Kidney epithelial cell (primary cell): Measurements from ENCODE around the gene PSTK. TPM values are rescaled to one million over a fixed set of nuclear protein-coding genes. Genes with fewer than 3 reads are reported as not detected.

Source experiments
- DNase-seq: peaks from one replicate; pipeline ENCODE4 v3.0.0-alpha.2; 2010; ENCODE audit warnings: low read depth
- H3K27me3 ChIP-seq: 2 replicates; pipeline ENCODE4 v1.6.0; 2011; ENCODE audit warnings: low read length; ENCODE audit not compliant: control insufficient read depth, insufficient read depth
- H3K36me3 ChIP-seq: 2 replicates; pipeline ENCODE4 v1.5.1; 2011; ENCODE audit warnings: low read length; ENCODE audit not compliant: control insufficient read depth, insufficient read depth
- H3K4me3 ChIP-seq: 2 replicates; pipeline ENCODE4 v1.5.1; 2011; ENCODE audit warnings: low read depth, mild to moderate bottlenecking, control low read depth, low read length
- CTCF ChIP-seq: IDR thresholded peaks from 2 replicates; pipeline ENCODE4 v1.5.1; 2011; ENCODE audit warnings: mild to moderate bottlenecking, moderate library complexity, low read length, control low read depth, inconsistent platforms; ENCODE audit not compliant: insufficient read depth, poor library complexity, severe bottlenecking
- total RNA-seq: library from RNA; depleted of rRNA; stranded (reverse); fragments of >200 nt; gene quantifications from 2 replicates; pipeline ENCODE4 v1.2.3, GENCODE V29; 2015

The PSTK gene, protein sequence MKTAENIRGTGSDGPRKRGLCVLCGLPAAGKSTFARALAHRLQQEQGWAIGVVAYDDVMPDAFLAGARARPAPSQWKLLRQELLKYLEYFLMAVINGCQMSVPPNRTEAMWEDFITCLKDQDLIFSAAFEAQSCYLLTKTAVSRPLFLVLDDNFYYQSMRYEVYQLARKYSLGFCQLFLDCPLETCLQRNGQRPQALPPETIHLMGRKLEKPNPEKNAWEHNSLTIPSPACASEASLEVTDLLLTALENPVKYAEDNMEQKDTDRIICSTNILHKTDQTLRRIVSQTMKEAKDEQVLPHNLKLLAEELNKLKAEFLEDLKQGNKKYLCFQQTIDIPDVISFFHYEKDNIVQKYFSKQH
- total RNA-seq, result 6.0 and 11.4 TPM in 2 replicates

DNA sequence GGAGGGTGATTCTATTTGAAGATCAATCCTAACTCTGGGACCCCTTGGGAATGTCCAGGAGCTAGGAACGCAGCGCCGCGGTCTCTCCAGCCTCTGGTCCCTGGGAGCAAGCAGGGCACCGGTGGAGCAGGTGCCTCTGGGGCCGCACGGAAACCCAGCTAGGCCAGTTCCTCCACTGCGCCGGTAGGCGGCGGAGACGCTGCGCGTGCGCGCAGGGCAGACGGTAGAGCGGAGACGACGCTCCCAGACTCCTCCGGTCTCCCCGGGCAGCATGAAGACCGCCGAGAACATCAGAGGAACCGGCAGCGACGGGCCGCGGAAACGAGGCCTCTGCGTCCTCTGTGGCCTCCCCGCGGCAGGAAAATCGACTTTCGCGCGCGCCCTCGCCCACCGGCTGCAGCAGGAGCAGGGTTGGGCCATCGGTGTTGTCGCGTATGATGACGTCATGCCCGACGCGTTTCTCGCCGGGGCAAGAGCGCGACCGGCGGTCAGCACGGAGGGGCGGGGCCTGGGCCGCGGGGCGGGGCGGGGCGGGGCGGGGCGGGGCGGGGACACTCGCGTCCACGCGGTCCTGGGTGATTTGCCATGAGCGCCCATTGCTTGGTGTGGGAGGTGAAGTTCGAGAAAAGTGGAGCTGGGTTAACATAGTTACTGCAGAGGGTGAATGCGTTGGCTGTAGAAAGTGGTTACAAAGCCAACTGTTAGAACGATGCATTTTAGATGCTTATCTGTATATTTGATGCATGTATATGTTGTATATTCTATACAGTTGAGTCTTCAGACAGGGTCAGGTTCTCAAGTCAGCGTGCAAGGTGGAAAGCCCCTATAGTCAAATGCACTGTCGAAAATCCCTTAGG lies at the start of gene PSTK:
Gene PSTK (plus strand): TSS at position 193 of the 857 bp plus-strand sequence. CDS start 79 bp downstream, at position 272.
- H3K27me3 ChIP-seq, result no peaks in the 10 kb centered on the region
- peak within 1 kb of the TSS; percentile 67 for H3K4me3 ChIP-seq
- peak; percentile 54 for DNase-seq
- TF ChIP-seq CTCF, result peak; percentile 97
- H3K36me3 ChIP-seq, result no peaks in the 10 kb centered on the region

DNA sequence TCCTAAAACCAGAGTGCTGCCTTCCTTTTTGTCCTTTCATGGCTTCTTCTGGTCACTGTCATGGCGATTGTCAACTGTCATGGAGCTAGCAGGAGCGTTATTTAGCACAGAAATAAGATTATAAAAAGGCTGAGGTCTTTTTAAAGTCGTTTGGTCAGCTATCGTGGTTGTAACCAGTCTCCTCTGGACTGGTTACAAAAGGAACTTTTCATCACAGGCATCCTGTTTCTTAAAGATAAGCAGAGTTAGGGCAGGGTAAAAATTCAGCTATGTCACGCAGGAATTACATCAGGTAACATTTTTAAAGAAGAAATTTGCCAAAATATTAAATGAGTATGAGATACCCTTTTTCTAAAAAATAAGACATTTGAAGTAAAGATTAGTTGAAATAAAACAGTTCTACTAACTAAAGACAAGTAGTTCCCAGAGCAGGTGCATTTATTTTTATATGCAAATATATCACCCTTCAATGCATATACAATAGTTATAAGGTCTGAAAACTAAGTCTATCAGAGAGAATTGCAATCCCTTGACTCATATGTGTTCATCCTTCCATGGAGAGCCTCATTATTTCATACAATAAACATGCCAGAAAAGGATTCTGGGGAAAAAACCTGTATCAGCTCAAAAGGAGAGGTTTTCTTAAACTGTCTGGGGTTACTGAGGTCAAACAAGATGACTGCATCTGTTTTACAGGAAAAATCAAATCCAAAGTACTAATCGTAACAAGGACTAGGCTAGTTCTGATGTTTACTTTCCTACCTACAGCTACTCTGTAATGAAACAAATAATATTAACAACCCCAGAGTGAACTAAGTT lies 48.9 kb upstream of the PSTK start:
- no peak for TF ChIP-seq CTCF
- Histone ChIP-seq H3K4me3 (no peak overlapping the region), H3K36me3 (no peaks in the 10 kb centered on the region), H3K27me3 (no peaks in the 10 kb centered on the region)
- no peak for DNase-seq

GRCh38 chr10:122939133-122939855 lies 40.9 kb upstream of the PSTK start:
- DNase-seq, result no peak
- no peaks in the 10 kb centered on the region for H3K27me3 ChIP-seq
- no peak for TF ChIP-seq CTCF

DNA sequence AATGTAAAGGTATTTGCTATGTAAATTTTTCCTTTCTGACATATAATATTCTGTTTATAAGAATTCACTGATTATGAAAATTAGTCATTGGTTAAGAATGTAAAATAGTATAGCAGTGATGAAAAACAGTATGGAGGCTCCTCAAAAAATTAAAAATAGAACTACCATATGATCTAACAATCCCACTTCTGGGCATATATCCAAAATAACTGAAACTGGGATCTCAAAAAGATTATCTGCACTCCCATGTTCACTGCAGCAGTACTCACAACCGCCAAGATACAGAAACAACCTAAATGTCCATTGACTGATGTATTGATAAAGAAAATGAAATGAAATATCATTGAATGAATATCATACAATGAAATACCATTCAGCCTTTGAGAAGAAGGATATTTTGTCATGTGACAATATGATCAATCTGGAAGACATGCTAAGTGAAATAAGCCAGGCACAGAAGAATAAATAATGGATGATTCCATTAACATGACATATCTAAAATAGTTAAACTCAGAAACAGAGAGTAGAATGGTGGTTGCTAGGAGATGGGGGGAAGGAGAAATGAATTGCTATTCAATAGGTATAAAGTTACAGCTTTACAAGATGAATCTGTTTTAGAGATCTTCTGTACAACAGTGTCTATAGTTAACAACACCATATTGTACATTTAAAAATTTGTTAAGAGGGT lies 40.2 kb upstream of the PSTK start:
- TF ChIP-seq CTCF, result no peak
- no peaks in the 10 kb centered on the region for H3K27me3 ChIP-seq
- H3K36me3 ChIP-seq, result no peaks in the 10 kb centered on the region
- DNase-seq, result no peak
- H3K4me3 ChIP-seq, result no peak overlapping the region

More at GRCh38 chr10:122939133-122939855, 40.9 kb upstream of the PSTK start:
- Histone ChIP-seq H3K36me3 (no peaks in the 10 kb centered on the region), H3K4me3 (no peak overlapping the region)

DNA sequence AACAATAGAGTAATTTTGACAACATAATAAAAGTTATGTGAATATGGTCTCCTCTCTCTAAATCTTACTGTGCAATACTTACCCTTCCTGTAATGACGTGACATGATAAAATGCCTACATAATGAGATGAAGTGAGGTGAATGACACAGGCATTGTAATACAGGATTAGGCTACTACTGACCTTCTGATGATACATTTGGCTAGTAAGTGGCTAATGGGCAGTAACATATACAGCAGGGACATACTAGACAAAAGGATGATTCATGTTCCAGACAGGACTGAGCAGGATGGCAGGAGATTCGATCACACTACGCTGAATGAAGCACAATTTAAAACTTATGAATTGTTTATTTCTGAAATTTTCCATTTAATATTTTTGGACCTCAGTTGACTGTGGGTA lies 30.9 kb upstream of the PSTK start:
- no peaks in the 10 kb centered on the region for H3K27me3 ChIP-seq
- H3K4me3 ChIP-seq, result no peak overlapping the region
- no peak for DNase-seq
- no peaks in the 10 kb centered on the region for H3K36me3 ChIP-seq
- TF ChIP-seq CTCF, result no peak
